ENCODE measurements around the gene EHD1. TPM values are rescaled to one million over a fixed set of nuclear protein-coding genes. Genes with fewer than 3 reads are reported as not detected.

The EHD1 gene
- total RNA-seq, 1 donor from 2014 or later: 133 TPM

- intact Hi-C loops (cut with micrococcal nuclease): no loop called here
Observed at GRCh38 chr11:64892411-64892831, 14.0 kb upstream of the EHD1 start.

GRCh38 chr11:64891880-64892279 is 13.5 kb upstream of the EHD1 start:
- intact Hi-C loops (cut with micrococcal nuclease): no loop called here

- intact Hi-C loops (cut with micrococcal nuclease): no loop called here
Observed at GRCh38 chr11:64891215-64891848, 12.9 kb upstream of the EHD1 start.

GRCh38 chr11:64890522-64890939 is 12.1 kb upstream of the EHD1 start:
- intact Hi-C loops (cut with micrococcal nuclease): no loop called here

- intact Hi-C loops (cut with micrococcal nuclease): loop anchor here (1.0 kb wide), 2 partner anchors 9 to 42 kb away; no protein-coding TSS in a partner anchor
Observed at GRCh38 chr11:64888729-64889511, 10.5 kb upstream of the EHD1 start.

GRCh38 chr11:64888406-64888728 is 9.9 kb upstream of the EHD1 start:
- intact Hi-C loops (cut with micrococcal nuclease): loop anchor here (1.0 kb wide), 2 partner anchors 8 to 41 kb away; no protein-coding TSS in a partner anchor

- intact Hi-C loops (cut with micrococcal nuclease): loop anchor here (1.0 kb wide), 2 partner anchors 8 to 41 kb away; no protein-coding TSS in a partner anchor
Observed at GRCh38 chr11:64887757-64888405, 9.5 kb upstream of the EHD1 start.

- intact Hi-C loops (cut with micrococcal nuclease): no loop called here
Observed at GRCh38 chr11:64887234-64887756, 8.9 kb upstream of the EHD1 start.

- intact Hi-C loops (cut with micrococcal nuclease): loop anchor here (1.0 kb wide), 1 partner anchor 34 kb away; no protein-coding TSS in a partner anchor
Observed at GRCh38 chr11:64885367-64886286, 7.2 kb upstream of the EHD1 start.

- intact Hi-C loops (cut with micrococcal nuclease): no loop called here
Observed at GRCh38 chr11:64884019-64884418, 5.6 kb upstream of the EHD1 start.

GRCh38 chr11:64883575-64883974 is 5.2 kb upstream of the EHD1 start:
- intact Hi-C loops (cut with micrococcal nuclease): no loop called here

- intact Hi-C loops (cut with micrococcal nuclease): no loop called here
Observed at GRCh38 chr11:64882243-64882642, 3.8 kb upstream of the EHD1 start.

- intact Hi-C loops (cut with micrococcal nuclease): no loop called here
Observed at GRCh38 chr11:64881476-64881875, 3.1 kb upstream of the EHD1 start.

- intact Hi-C loops (cut with micrococcal nuclease): loop anchor here (1.0 kb wide), 1 partner anchor 8 kb away; no protein-coding TSS in a partner anchor
Observed at GRCh38 chr11:64880240-64881001, 2.0 kb upstream of the EHD1 start.

GRCh38 chr11:64879244-64879900 is 951 bp upstream of the EHD1 start:
- intact Hi-C loops (cut with micrococcal nuclease): loop anchor here (5.0 kb wide), 1 partner anchor 67 kb away; the partner anchor contains the start of gene MEN1

GRCh38 chr11:64878223-64878493 is 263 bp downstream of the EHD1 start:
- intact Hi-C loops (cut with micrococcal nuclease): loop anchor here (1.0 to 5.0 kb wide), 9 partner anchors 8 to 205 kb away; partner anchors contain the start of genes ATG2A, MEN1 and PPP2R5B

GRCh38 chr11:64877390-64878222 is 815 bp downstream of the EHD1 start:
- intact Hi-C loops (cut with micrococcal nuclease): loop anchor here (1.0 to 5.0 kb wide), 9 partner anchors 7 to 206 kb away; partner anchors contain the start of genes ATG2A, MEN1 and PPP2R5B

GRCh38 chr11:64876835-64877341 is 1.5 kb downstream of the EHD1 start:
- intact Hi-C loops (cut with micrococcal nuclease): loop anchor here (5.0 kb wide), 1 partner anchor 65 kb away; the partner anchor contains the start of gene MEN1

All from T-helper 1 cell treated with Interleukin-12 subunit alpha and Interleukin-12 subunit beta and Interleukin-4 antibody, amounts not matched to agents 30 ng/mL and 1 ng/mL, for 36 hours (primary cell).